ENCODE data around the gene NPR1.

GRCh38 chr1:153733970-153734369, 55.5 kb downstream of the NPR1 start:
- TF ChIP-seq, protein P1, sequence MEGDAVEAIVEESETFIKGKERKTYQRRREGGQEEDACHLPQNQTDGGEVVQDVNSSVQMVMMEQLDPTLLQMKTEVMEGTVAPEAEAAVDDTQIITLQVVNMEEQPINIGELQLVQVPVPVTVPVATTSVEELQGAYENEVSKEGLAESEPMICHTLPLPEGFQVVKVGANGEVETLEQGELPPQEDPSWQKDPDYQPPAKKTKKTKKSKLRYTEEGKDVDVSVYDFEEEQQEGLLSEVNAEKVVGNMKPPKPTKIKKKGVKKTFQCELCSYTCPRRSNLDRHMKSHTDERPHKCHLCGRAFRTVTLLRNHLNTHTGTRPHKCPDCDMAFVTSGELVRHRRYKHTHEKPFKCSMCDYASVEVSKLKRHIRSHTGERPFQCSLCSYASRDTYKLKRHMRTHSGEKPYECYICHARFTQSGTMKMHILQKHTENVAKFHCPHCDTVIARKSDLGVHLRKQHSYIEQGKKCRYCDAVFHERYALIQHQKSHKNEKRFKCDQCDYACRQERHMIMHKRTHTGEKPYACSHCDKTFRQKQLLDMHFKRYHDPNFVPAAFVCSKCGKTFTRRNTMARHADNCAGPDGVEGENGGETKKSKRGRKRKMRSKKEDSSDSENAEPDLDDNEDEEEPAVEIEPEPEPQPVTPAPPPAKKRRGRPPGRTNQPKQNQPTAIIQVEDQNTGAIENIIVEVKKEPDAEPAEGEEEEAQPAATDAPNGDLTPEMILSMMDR (IDR thresholded peaks at IDR 0.05): no peak
- TF ChIP-seq MAX (CRISPR knock-in tag; IDR thresholded peaks at IDR 0.05): no peak
- TF ChIP-seq NR3C1 (CRISPR knock-in tag; conservative IDR thresholded peaks at IDR 0.05; ENCODE audit: low read depth): no peak
- TF ChIP-seq, protein P2, sequence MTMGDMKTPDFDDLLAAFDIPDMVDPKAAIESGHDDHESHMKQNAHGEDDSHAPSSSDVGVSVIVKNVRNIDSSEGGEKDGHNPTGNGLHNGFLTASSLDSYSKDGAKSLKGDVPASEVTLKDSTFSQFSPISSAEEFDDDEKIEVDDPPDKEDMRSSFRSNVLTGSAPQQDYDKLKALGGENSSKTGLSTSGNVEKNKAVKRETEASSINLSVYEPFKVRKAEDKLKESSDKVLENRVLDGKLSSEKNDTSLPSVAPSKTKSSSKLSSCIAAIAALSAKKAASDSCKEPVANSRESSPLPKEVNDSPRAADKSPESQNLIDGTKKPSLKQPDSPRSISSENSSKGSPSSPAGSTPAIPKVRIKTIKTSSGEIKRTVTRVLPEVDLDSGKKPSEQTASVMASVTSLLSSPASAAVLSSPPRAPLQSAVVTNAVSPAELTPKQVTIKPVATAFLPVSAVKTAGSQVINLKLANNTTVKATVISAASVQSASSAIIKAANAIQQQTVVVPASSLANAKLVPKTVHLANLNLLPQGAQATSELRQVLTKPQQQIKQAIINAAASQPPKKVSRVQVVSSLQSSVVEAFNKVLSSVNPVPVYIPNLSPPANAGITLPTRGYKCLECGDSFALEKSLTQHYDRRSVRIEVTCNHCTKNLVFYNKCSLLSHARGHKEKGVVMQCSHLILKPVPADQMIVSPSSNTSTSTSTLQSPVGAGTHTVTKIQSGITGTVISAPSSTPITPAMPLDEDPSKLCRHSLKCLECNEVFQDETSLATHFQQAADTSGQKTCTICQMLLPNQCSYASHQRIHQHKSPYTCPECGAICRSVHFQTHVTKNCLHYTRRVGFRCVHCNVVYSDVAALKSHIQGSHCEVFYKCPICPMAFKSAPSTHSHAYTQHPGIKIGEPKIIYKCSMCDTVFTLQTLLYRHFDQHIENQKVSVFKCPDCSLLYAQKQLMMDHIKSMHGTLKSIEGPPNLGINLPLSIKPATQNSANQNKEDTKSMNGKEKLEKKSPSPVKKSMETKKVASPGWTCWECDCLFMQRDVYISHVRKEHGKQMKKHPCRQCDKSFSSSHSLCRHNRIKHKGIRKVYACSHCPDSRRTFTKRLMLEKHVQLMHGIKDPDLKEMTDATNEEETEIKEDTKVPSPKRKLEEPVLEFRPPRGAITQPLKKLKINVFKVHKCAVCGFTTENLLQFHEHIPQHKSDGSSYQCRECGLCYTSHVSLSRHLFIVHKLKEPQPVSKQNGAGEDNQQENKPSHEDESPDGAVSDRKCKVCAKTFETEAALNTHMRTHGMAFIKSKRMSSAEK (CRISPR knock-in tag; IDR thresholded peaks at IDR 0.05; ENCODE audit: borderline replicate concordance): no peak
- TF ChIP-seq CBFB (CRISPR knock-in tag; IDR thresholded peaks at IDR 0.05; ENCODE audit: low read depth): no peak
- TF ChIP-seq KAT7 (CRISPR knock-in tag; IDR thresholded peaks at IDR 0.05; ENCODE audit: borderline replicate concordance): no peak
- TF ChIP-seq, protein P3, sequence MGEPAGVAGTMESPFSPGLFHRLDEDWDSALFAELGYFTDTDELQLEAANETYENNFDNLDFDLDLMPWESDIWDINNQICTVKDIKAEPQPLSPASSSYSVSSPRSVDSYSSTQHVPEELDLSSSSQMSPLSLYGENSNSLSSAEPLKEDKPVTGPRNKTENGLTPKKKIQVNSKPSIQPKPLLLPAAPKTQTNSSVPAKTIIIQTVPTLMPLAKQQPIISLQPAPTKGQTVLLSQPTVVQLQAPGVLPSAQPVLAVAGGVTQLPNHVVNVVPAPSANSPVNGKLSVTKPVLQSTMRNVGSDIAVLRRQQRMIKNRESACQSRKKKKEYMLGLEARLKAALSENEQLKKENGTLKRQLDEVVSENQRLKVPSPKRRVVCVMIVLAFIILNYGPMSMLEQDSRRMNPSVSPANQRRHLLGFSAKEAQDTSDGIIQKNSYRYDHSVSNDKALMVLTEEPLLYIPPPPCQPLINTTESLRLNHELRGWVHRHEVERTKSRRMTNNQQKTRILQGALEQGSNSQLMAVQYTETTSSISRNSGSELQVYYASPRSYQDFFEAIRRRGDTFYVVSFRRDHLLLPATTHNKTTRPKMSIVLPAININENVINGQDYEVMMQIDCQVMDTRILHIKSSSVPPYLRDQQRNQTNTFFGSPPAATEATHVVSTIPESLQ (CRISPR knock-in tag; IDR thresholded peaks at IDR 0.05): no peak
- no peak for TF ChIP-seq ATF1 (CRISPR knock-in tag; IDR thresholded peaks at IDR 0.05)
- no peak for TF ChIP-seq ATF3 (CRISPR knock-in tag; conservative IDR thresholded peaks at IDR 0.05)
- TF ChIP-seq, protein P4, sequence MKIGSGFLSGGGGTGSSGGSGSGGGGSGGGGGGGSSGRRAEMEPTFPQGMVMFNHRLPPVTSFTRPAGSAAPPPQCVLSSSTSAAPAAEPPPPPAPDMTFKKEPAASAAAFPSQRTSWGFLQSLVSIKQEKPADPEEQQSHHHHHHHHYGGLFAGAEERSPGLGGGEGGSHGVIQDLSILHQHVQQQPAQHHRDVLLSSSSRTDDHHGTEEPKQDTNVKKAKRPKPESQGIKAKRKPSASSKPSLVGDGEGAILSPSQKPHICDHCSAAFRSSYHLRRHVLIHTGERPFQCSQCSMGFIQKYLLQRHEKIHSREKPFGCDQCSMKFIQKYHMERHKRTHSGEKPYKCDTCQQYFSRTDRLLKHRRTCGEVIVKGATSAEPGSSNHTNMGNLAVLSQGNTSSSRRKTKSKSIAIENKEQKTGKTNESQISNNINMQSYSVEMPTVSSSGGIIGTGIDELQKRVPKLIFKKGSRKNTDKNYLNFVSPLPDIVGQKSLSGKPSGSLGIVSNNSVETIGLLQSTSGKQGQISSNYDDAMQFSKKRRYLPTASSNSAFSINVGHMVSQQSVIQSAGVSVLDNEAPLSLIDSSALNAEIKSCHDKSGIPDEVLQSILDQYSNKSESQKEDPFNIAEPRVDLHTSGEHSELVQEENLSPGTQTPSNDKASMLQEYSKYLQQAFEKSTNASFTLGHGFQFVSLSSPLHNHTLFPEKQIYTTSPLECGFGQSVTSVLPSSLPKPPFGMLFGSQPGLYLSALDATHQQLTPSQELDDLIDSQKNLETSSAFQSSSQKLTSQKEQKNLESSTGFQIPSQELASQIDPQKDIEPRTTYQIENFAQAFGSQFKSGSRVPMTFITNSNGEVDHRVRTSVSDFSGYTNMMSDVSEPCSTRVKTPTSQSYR (CRISPR knock-in tag; IDR thresholded peaks at IDR 0.05): no peak
- no peak for TF ChIP-seq FOXP4 (CRISPR knock-in tag; IDR thresholded peaks at IDR 0.05)
- no peak for TF ChIP-seq ZNF396 (CRISPR knock-in tag; IDR thresholded peaks at IDR 0.05; ENCODE audit: borderline replicate concordance)
- no peak for TF ChIP-seq NFATC4 (CRISPR knock-in tag; IDR thresholded peaks at IDR 0.05)
- TF ChIP-seq NFE2L1 (CRISPR knock-in tag; IDR thresholded peaks at IDR 0.05): no peak
